HEK293T (cell line): Measurements from ENCODE around the gene TMEM119.

Experiments used
- CTCF ChIA-PET: fragments of 350-600 bp; formaldehyde crosslinking; extraction: SDS; loops from one replicate; lab custom pipeline; 2021; ENCODE audit warnings: antibody characterized with exemption, inconsistent platforms; lab: Yijun Ruan, JAX
- POLR2A ChIA-PET: fragments of 350-600 bp; formaldehyde crosslinking; extraction: SDS; loops from one replicate; lab custom pipeline; 2020; ENCODE audit warnings: antibody characterized with exemption, inconsistent platforms; lab: Yijun Ruan, JAX
- DNase-seq: peaks from one replicate; pipeline ENCODE4 v3.0.0; 2012; ENCODE audit warnings: mixed read lengths; ENCODE audit errors: extremely low spot score
- BHLHE40 ChIP-seq: fragments of 450-650 bp; IDR thresholded peaks from 2 replicates; pipeline ENCODE4 v1.6.1; 2016; ENCODE audit warnings: mild to moderate bottlenecking, moderate library complexity, borderline replicate concordance
- CTBP1 ChIP-seq: fragments of 450-650 bp; IDR thresholded peaks from 2 replicates; pipeline ENCODE4 v1.6.1; 2016; ENCODE audit warnings: borderline replicate concordance
- ELF4 ChIP-seq: fragments of 450-650 bp; IDR thresholded peaks from 2 replicates; pipeline ENCODE4 v1.6.1; 2017; ENCODE audit warnings: antibody characterized with exemption
- FOXA1 ChIP-seq: fragments of 450-650 bp; IDR thresholded peaks from 2 replicates; pipeline ENCODE4 v1.6.1; 2016; ENCODE audit warnings: mild to moderate bottlenecking
- FOXK2 ChIP-seq: fragments of 450-650 bp; IDR thresholded peaks from 2 replicates; pipeline ENCODE4 v1.6.1; 2016; ENCODE audit warnings: mild to moderate bottlenecking
- FOXM1 ChIP-seq: fragments of 450-650 bp; IDR thresholded peaks from 2 replicates; pipeline ENCODE4 v1.6.1; 2017; ENCODE audit warnings: mild to moderate bottlenecking, borderline replicate concordance
- HDGF ChIP-seq: fragments of 450-650 bp; IDR thresholded peaks from 2 replicates; pipeline ENCODE4 v1.6.1; 2017; ENCODE audit warnings: antibody characterized with exemption, borderline replicate concordance
- L3MBTL2 ChIP-seq: fragments of 450-650 bp; conservative IDR thresholded peaks from 2 replicates; pipeline ENCODE4 v1.6.1; 2016; ENCODE audit warnings: mild to moderate bottlenecking
- LEF1 ChIP-seq: fragments of 450-650 bp; IDR thresholded peaks from 2 replicates; pipeline ENCODE4 v1.6.1; 2017; ENCODE audit warnings: mild to moderate bottlenecking, borderline replicate concordance
- NFRKB ChIP-seq: fragments of 450-650 bp; IDR thresholded peaks from 2 replicates; pipeline ENCODE4 v1.6.1; 2016; ENCODE audit warnings: mild to moderate bottlenecking, moderate library complexity
- PKNOX1 ChIP-seq: fragments of 450-650 bp; IDR thresholded peaks from 2 replicates; pipeline ENCODE4 v1.6.1; 2016
- SP1 ChIP-seq: fragments of 450-650 bp; IDR thresholded peaks from 2 replicates; pipeline ENCODE4 v1.6.1; 2017
- SUZ12 ChIP-seq: fragments of 450-650 bp; IDR thresholded peaks from 2 replicates; pipeline ENCODE4 v1.6.1; 2016; ENCODE audit warnings: mild to moderate bottlenecking
- TARDBP ChIP-seq: fragments of 450-650 bp; IDR thresholded peaks from 2 replicates; pipeline ENCODE4 v1.6.1; 2016
- ZNF384 ChIP-seq: fragments of 450-650 bp; IDR thresholded peaks from 2 replicates; pipeline ENCODE4 v1.6.1; 2016

Gene TMEM119

GRCh38 chr12:108597559-108598471 lies at the start of gene TMEM119:
TSS of gene TMEM119 (minus strand) at chr12:108598084. CDS start at chr12:108592383, 5,701 bp downstream.
- POLR2A ChIA-PET = no interaction called here
- CTCF ChIA-PET = no interaction called here
- DNase-seq = no peak
- TF ChIP-seq FOXA1 (no peak), HDGF (no peak), ZNF384 (no peak), CTBP1 (no peak), PKNOX1 (no peak), NFRKB (no peak)

- ChIA-PET POLR2A (no interaction called here), CTCF (interaction anchor here (0.6 kb wide), 1 partner anchor 117 kb away, joined by 3 read pairs; no protein-coding TSS in a partner anchor)
- DNase-seq = no peak
- no peak for TF ChIP-seq PKNOX1
- no peak for TF ChIP-seq HDGF
- TF ChIP-seq L3MBTL2 = no peak
- no peak for TF ChIP-seq FOXK2
- no peak for TF ChIP-seq ELF4
- TF ChIP-seq LEF1 = no peak
- no peak for TF ChIP-seq NFRKB
- no peak for TF ChIP-seq SUZ12
- TF ChIP-seq SP1 = no peak
- no peak for TF ChIP-seq TARDBP
- no peak for TF ChIP-seq FOXA1
- no peak for TF ChIP-seq BHLHE40
- TF ChIP-seq CTBP1 = no peak
Observed at GRCh38 chr12:108646600-108647579, 49.0 kb upstream of the TMEM119 start.

- TF ChIP-seq NFRKB (no peak), SP1 (no peak), HDGF (no peak), BHLHE40 (no peak), TARDBP (no peak), FOXK2 (no peak), ELF4 (no peak), L3MBTL2 (no peak), PKNOX1 (no peak), LEF1 (no peak), FOXM1 (no peak)
- ChIA-PET POLR2A (no interaction called here), CTCF (no interaction called here)
- no peak for DNase-seq
Observed at GRCh38 chr12:108645686-108646599, 48.1 kb upstream of the TMEM119 start.

GRCh38 chr12:108644811-108645120 lies 46.9 kb upstream of the TMEM119 start:
- DNase-seq = no peak
- ChIA-PET POLR2A (no interaction called here), CTCF (no interaction called here)
- no peak for TF ChIP-seq LEF1
- no peak for TF ChIP-seq TARDBP
- no peak for TF ChIP-seq ELF4

- POLR2A ChIA-PET = no interaction called here
- CTCF ChIA-PET = no interaction called here
- TF ChIP-seq HDGF = no peak
- DNase-seq = no peak
Observed at GRCh38 chr12:108643941-108644810, 46.3 kb upstream of the TMEM119 start.
